MG63 (cell line): Measurements from ENCODE around the gene CLNK. TPM values are rescaled to one million over a fixed set of nuclear protein-coding genes. Genes with fewer than 3 reads are reported as not detected.

Experiments used
- DNase-seq: peaks from one replicate; pipeline ENCODE4 v3.0.0-alpha.2; 2020
- H3K27me3 ChIP-seq: fragments of 250-450 bp; sonication (Bioruptor Pico); 2 replicates; pipeline ENCODE4 v1.5.1; 2020; ENCODE audit warnings: mild to moderate bottlenecking, moderate library complexity
- H3K36me3 ChIP-seq: fragments of 250-450 bp; sonication (Bioruptor Pico); 2 replicates; pipeline ENCODE4 v1.5.1; 2020; ENCODE audit warnings: mild to moderate bottlenecking, moderate library complexity
- H3K4me3 ChIP-seq: fragments of 250-450 bp; sonication (Bioruptor Pico); 2 replicates; pipeline ENCODE4 v1.5.1; 2020; ENCODE audit warnings: mild to moderate bottlenecking, moderate library complexity
- H3K9me3 ChIP-seq: fragments of 250-450 bp; sonication (Bioruptor Pico); 2 replicates; pipeline ENCODE4 v1.5.1; 2020; ENCODE audit warnings: mild to moderate bottlenecking, moderate library complexity
- total RNA-seq: library from RNA; depleted of rRNA; stranded (reverse); fragments of >200 nt; shearing (Covaris generic); gene quantifications from 2 replicates; pipeline ENCODE4 v1.2.3, GENCODE V29; 2014; ENCODE audit warnings: low replicate concordance

CLNK gene
- total RNA-seq, 1 experiment from 2014 or later = not detected

- H3K9me3 ChIP-seq = no peaks in the 10 kb centered on the region
- H3K4me3 ChIP-seq = no peak overlapping the region
- no peaks in the 10 kb centered on the region for H3K27me3 ChIP-seq
- DNase-seq = no peak
- no peaks in the 10 kb centered on the region for H3K36me3 ChIP-seq
Measured at GRCh38 chr4:10677796-10678497, 6.6 kb downstream of the CLNK start.

GRCh38 chr4:10673817-10674369 is 10.7 kb downstream of the CLNK start:
- Histone ChIP-seq H3K27me3 (no peaks in the 10 kb centered on the region), H3K4me3 (no peak overlapping the region), H3K9me3 (no peaks in the 10 kb centered on the region), H3K36me3 (no peaks in the 10 kb centered on the region)
- no peak for DNase-seq

- H3K9me3 ChIP-seq = no peaks in the 10 kb centered on the region
- no peaks in the 10 kb centered on the region for H3K27me3 ChIP-seq
- no peak for DNase-seq
- no peaks in the 10 kb centered on the region for H3K36me3 ChIP-seq
- H3K4me3 ChIP-seq = no peak overlapping the region
Measured at GRCh38 chr4:10672379-10672778, 12.2 kb downstream of the CLNK start.

GRCh38 chr4:10671799-10672198 is 12.8 kb downstream of the CLNK start:
- no peak overlapping the region for H3K4me3 ChIP-seq
- H3K9me3 ChIP-seq = no peaks in the 10 kb centered on the region
- no peaks in the 10 kb centered on the region for H3K36me3 ChIP-seq
- no peak for DNase-seq
- H3K27me3 ChIP-seq = no peaks in the 10 kb centered on the region

GRCh38 chr4:10671366-10671765 is 13.2 kb downstream of the CLNK start:
- Histone ChIP-seq H3K27me3 (no peaks in the 10 kb centered on the region), H3K9me3 (no peaks in the 10 kb centered on the region), H3K36me3 (no peaks in the 10 kb centered on the region), H3K4me3 (no peak overlapping the region)
- DNase-seq = no peak

GRCh38 chr4:10670321-10670720 is 14.2 kb downstream of the CLNK start:
- no peaks in the 10 kb centered on the region for H3K27me3 ChIP-seq
- no peak for DNase-seq
- no peak overlapping the region for H3K4me3 ChIP-seq
- H3K36me3 ChIP-seq = no peaks in the 10 kb centered on the region
- no peaks in the 10 kb centered on the region for H3K9me3 ChIP-seq

- Histone ChIP-seq H3K27me3 (no peaks in the 10 kb centered on the region), H3K4me3 (no peak overlapping the region), H3K36me3 (no peaks in the 10 kb centered on the region), H3K9me3 (no peaks in the 10 kb centered on the region)
- no peak for DNase-seq
Measured at GRCh38 chr4:10667701-10668326, 16.8 kb downstream of the CLNK start.

- Histone ChIP-seq H3K36me3 (no peaks in the 10 kb centered on the region), H3K27me3 (no peaks in the 10 kb centered on the region), H3K4me3 (no peak overlapping the region), H3K9me3 (no peaks in the 10 kb centered on the region)
- no peak for DNase-seq
Measured at GRCh38 chr4:10666616-10667015, 18.0 kb downstream of the CLNK start.

GRCh38 chr4:10664408-10664807 is 20.2 kb downstream of the CLNK start:
- Histone ChIP-seq H3K9me3 (no peaks in the 10 kb centered on the region), H3K4me3 (no peak overlapping the region), H3K27me3 (no peaks in the 10 kb centered on the region), H3K36me3 (no peaks in the 10 kb centered on the region)
- peak; percentile 87 for DNase-seq

GRCh38 chr4:10662937-10663336 is 21.6 kb downstream of the CLNK start:
- H3K36me3 ChIP-seq = no peaks in the 10 kb centered on the region
- DNase-seq = no peak
- no peaks in the 10 kb centered on the region for H3K9me3 ChIP-seq
- H3K4me3 ChIP-seq = no peak overlapping the region
- H3K27me3 ChIP-seq = no peaks in the 10 kb centered on the region

GRCh38 chr4:10661047-10661446 is 23.5 kb downstream of the CLNK start:
- Histone ChIP-seq H3K27me3 (no peaks in the 10 kb centered on the region), H3K36me3 (no peaks in the 10 kb centered on the region), H3K9me3 (no peaks in the 10 kb centered on the region), H3K4me3 (no peak overlapping the region)
- no peak for DNase-seq

- DNase-seq = no peak
- H3K36me3 ChIP-seq = no peaks in the 10 kb centered on the region
- H3K27me3 ChIP-seq = no peaks in the 10 kb centered on the region
- H3K9me3 ChIP-seq = no peaks in the 10 kb centered on the region
- no peak overlapping the region for H3K4me3 ChIP-seq
Measured at GRCh38 chr4:10659251-10659650, 25.3 kb downstream of the CLNK start.

- Histone ChIP-seq H3K9me3 (no peaks in the 10 kb centered on the region), H3K4me3 (no peak overlapping the region), H3K36me3 (no peaks in the 10 kb centered on the region), H3K27me3 (no peaks in the 10 kb centered on the region)
- no peak for DNase-seq
Measured at GRCh38 chr4:10656988-10657387, 27.6 kb downstream of the CLNK start.

- Histone ChIP-seq H3K27me3 (no peaks in the 10 kb centered on the region), H3K4me3 (no peak overlapping the region), H3K9me3 (no peaks in the 10 kb centered on the region), H3K36me3 (no peaks in the 10 kb centered on the region)
- no peak for DNase-seq
Measured at GRCh38 chr4:10656420-10656819, 28.1 kb downstream of the CLNK start.

- no peaks in the 10 kb centered on the region for H3K9me3 ChIP-seq
- no peaks in the 10 kb centered on the region for H3K27me3 ChIP-seq
- no peak for DNase-seq
- no peak overlapping the region for H3K4me3 ChIP-seq
- no peaks in the 10 kb centered on the region for H3K36me3 ChIP-seq
Measured at GRCh38 chr4:10655968-10656367, 28.6 kb downstream of the CLNK start.

- DNase-seq = no peak
- Histone ChIP-seq H3K4me3 (no peak overlapping the region), H3K9me3 (no peaks in the 10 kb centered on the region), H3K27me3 (no peaks in the 10 kb centered on the region), H3K36me3 (no peaks in the 10 kb centered on the region)
Measured at GRCh38 chr4:10648479-10648878, 36.1 kb downstream of the CLNK start.

- Histone ChIP-seq H3K9me3 (no peaks in the 10 kb centered on the region), H3K27me3 (no peaks in the 10 kb centered on the region), H3K36me3 (no peaks in the 10 kb centered on the region), H3K4me3 (no peak overlapping the region)
- DNase-seq = no peak
Measured at GRCh38 chr4:10647846-10648245, 36.7 kb downstream of the CLNK start.
